ENCODE measurements around the gene CAMK1G.
A peak's percentile ranks its signal among the peaks of the same experiment; 100 is the strongest.

Gene CAMK1G

GRCh38 chr1:209651138-209651587, 67.6 kb downstream of the CAMK1G start:
- peaks cover 4 to 14% of the 10 kb centered on the region in 2 donors for H3K4me1 Mint-ChIP-seq (ENCODE audit: low read depth in 2 of 2)
- no peaks in the 10 kb centered on the region for H3K9me3 Mint-ChIP-seq
- no peak overlapping the region for H3K27ac Mint-ChIP-seq
- H3K27me3 Mint-ChIP-seq: no peaks in the 10 kb centered on the region
- DNase-seq (peak in 2 of 3 experiments; percentile 17 to 21), ATAC-seq (replicated peaks) (peak; percentile 93)
- no peak overlapping the region for H3K4me3 Mint-ChIP-seq
- no peaks in the 10 kb centered on the region for H3K36me3 Mint-ChIP-seq (ENCODE audit: insufficient read depth)

GRCh38 chr1:209652121-209652735, 68.7 kb downstream of the CAMK1G start, which contains the start of gene LAMB3:
LAMB3 (minus strand) TSS chr1:209652425; CDS start chr1:209650944, 1,481 bp downstream.
- Mint-ChIP-seq H3K36me3 (ENCODE audit: insufficient read depth) (no peaks in the 10 kb centered on the region), H3K4me1 (ENCODE audit: low read depth in 2 of 2) (peaks cover 4 to 14% of the 10 kb centered on the region in 2 donors), H3K4me3 (no peak within 1 kb of the TSS), H3K9me3 (no peaks in the 10 kb centered on the region), H3K27ac (peak within 1 kb of the TSS in 1 of 2 donors; percentile 12), H3K27me3 (no peaks in the 10 kb centered on the region)
- DNase-seq: no peak
- ATAC-seq (replicated peaks): no peak

GRCh38 chr1:209652873-209653401, 69.4 kb downstream of the CAMK1G start:
- Mint-ChIP-seq H3K4me1 (ENCODE audit: low read depth in 2 of 2) (peaks cover 4 to 14% of the 10 kb centered on the region in 2 donors), H3K27me3 (no peaks in the 10 kb centered on the region), H3K9me3 (no peaks in the 10 kb centered on the region), H3K36me3 (ENCODE audit: insufficient read depth) (no peaks in the 10 kb centered on the region), H3K4me3 (no peak overlapping the region), H3K27ac (no peak overlapping the region)
- DNase-seq: no peak
- ATAC-seq (replicated peaks): no peak

- H3K4me1 Mint-ChIP-seq (ENCODE audit: low read depth in 2 of 2): peaks cover 4 to 14% of the 10 kb centered on the region in 2 donors
- ATAC-seq (replicated peaks): no peak
- H3K27me3 Mint-ChIP-seq: no peaks in the 10 kb centered on the region
- H3K36me3 Mint-ChIP-seq (ENCODE audit: insufficient read depth): no peaks in the 10 kb centered on the region
- H3K9me3 Mint-ChIP-seq: no peaks in the 10 kb centered on the region
- no peak for DNase-seq
- no peak overlapping the region for H3K4me3 Mint-ChIP-seq
- peak overlapping the region in 1 of 2 donors; percentile 12 for H3K27ac Mint-ChIP-seq
Measured at GRCh38 chr1:209653915-209654351, 70.4 kb downstream of the CAMK1G start.

GRCh38 chr1:209655411-209656231, 72.1 kb downstream of the CAMK1G start:
- H3K4me3 Mint-ChIP-seq: no peak overlapping the region
- no peaks in the 10 kb centered on the region for H3K9me3 Mint-ChIP-seq
- H3K36me3 Mint-ChIP-seq (ENCODE audit: insufficient read depth): no peaks in the 10 kb centered on the region
- ATAC-seq (replicated peaks): no peak
- H3K27me3 Mint-ChIP-seq: no peaks in the 10 kb centered on the region
- no peak for DNase-seq
- peaks cover 8 to 15% of the 10 kb centered on the region in 2 donors for H3K4me1 Mint-ChIP-seq (ENCODE audit: low read depth in 2 of 2)
- no peak overlapping the region for H3K27ac Mint-ChIP-seq

- no peaks in the 10 kb centered on the region for H3K27me3 Mint-ChIP-seq
- DNase-seq: no peak
- no peak overlapping the region for H3K4me3 Mint-ChIP-seq
- peaks cover 4 to 5% of the 10 kb centered on the region in 2 donors for H3K4me1 Mint-ChIP-seq (ENCODE audit: low read depth in 2 of 2)
- H3K9me3 Mint-ChIP-seq: no peaks in the 10 kb centered on the region
- ATAC-seq (replicated peaks): peak; percentile 62
- H3K36me3 Mint-ChIP-seq (ENCODE audit: insufficient read depth): no peaks in the 10 kb centered on the region
- peak overlapping the region in 1 of 2 donors; percentile 29 for H3K27ac Mint-ChIP-seq
Measured at GRCh38 chr1:209657140-209657879, 73.8 kb downstream of the CAMK1G start.

GRCh38 chr1:209657918-209658317, 74.4 kb downstream of the CAMK1G start:
- Mint-ChIP-seq H3K4me3 (no peak overlapping the region), H3K27me3 (no peaks in the 10 kb centered on the region), H3K36me3 (ENCODE audit: insufficient read depth) (no peaks in the 10 kb centered on the region), H3K27ac (peak overlapping the region in 1 of 2 donors; percentile 29), H3K9me3 (no peaks in the 10 kb centered on the region), H3K4me1 (ENCODE audit: low read depth in 2 of 2) (peaks cover 3 to 4% of the 10 kb centered on the region in 2 donors)
- no peak for ATAC-seq (replicated peaks)
- DNase-seq: no peak

GRCh38 chr1:209659909-209660308, 76.4 kb downstream of the CAMK1G start:
- H3K27me3 Mint-ChIP-seq: no peaks in the 10 kb centered on the region
- DNase-seq (no peak), ATAC-seq (replicated peaks) (peak; percentile 48)
- no peak overlapping the region for H3K27ac Mint-ChIP-seq
- peaks cover 3 to 4% of the 10 kb centered on the region in 2 donors for H3K4me1 Mint-ChIP-seq (ENCODE audit: low read depth in 2 of 2)
- H3K9me3 Mint-ChIP-seq: no peaks in the 10 kb centered on the region
- H3K4me3 Mint-ChIP-seq: no peak overlapping the region
- H3K36me3 Mint-ChIP-seq (ENCODE audit: insufficient read depth): no peaks in the 10 kb centered on the region

- no peak overlapping the region for H3K27ac Mint-ChIP-seq
- H3K4me3 Mint-ChIP-seq: no peak overlapping the region
- DNase-seq (no peak), ATAC-seq (replicated peaks) (no peak)
- H3K9me3 Mint-ChIP-seq: no peaks in the 10 kb centered on the region
- H3K36me3 Mint-ChIP-seq (ENCODE audit: insufficient read depth): no peaks in the 10 kb centered on the region
- peaks cover 3 to 4% of the 10 kb centered on the region in 2 donors for H3K4me1 Mint-ChIP-seq (ENCODE audit: low read depth in 2 of 2)
- no peaks in the 10 kb centered on the region for H3K27me3 Mint-ChIP-seq
Measured at GRCh38 chr1:209661071-209661470, 77.6 kb downstream of the CAMK1G start.

GRCh38 chr1:209662879-209663327, 79.4 kb downstream of the CAMK1G start:
- ATAC-seq (replicated peaks) (no peak), DNase-seq (no peak)
- no peaks in the 10 kb centered on the region for H3K9me3 Mint-ChIP-seq
- no peaks in the 10 kb centered on the region for H3K36me3 Mint-ChIP-seq (ENCODE audit: insufficient read depth)
- no peaks in the 10 kb centered on the region for H3K27me3 Mint-ChIP-seq
- no peak overlapping the region for H3K27ac Mint-ChIP-seq
- H3K4me1 Mint-ChIP-seq (ENCODE audit: low read depth in 2 of 2): peaks cover 3 to 4% of the 10 kb centered on the region in 2 donors
- no peak overlapping the region for H3K4me3 Mint-ChIP-seq
